ENCODE measurements around the gene NOX4. TPM values are rescaled to one million over a fixed set of nuclear protein-coding genes. Genes with fewer than 3 reads are reported as not detected.
"Not testable (repeated sequence)": the region's sequence is repeated elsewhere in the genome, so short reads cannot be mapped to it uniquely, and the experiment has no call there.

The NOX4 gene
- total RNA-seq, 1 donor from 2014 or later, result 16.8 TPM

DNA sequence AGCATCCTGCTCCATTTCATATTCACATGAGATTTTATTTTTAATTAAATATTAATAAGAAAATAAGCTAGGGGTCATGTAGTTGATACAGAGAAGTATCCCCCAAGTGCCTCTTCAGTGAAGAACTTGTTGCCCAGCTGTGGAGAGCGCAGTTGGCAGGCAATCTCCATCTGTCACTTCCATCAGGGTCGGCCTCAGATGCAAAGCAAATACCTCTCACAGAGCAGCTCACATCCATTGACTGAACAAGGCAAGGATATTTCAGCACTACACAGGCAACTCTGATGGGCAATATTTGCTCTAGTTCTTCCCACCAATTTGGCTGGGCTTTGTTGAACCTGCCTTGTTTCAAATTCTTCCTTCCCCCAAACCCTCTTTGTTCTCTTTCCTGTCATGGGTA is 129.4 kb downstream of the NOX4 start:
- H3K27me3 ChIP-seq (ENCODE audit: control insufficient read depth, insufficient read depth, low read length), result no peaks in the 10 kb centered on the region

GRCh38 chr11:89359208-89359607 is 132.0 kb downstream of the NOX4 start:
- not testable (repeated sequence) for H3K36me3 ChIP-seq (ENCODE audit: control insufficient read depth, insufficient read depth, low read length); DNase-seq (ENCODE audit: low read depth); H3K4me3 ChIP-seq (ENCODE audit: low read depth, low read length); H3K27me3 ChIP-seq (ENCODE audit: control insufficient read depth, insufficient read depth, low read length)

More for the DNA sequence above, 129.4 kb downstream of the NOX4 start:
- Histone ChIP-seq H3K36me3 (ENCODE audit: control insufficient read depth, insufficient read depth, low read length) (no peaks in the 10 kb centered on the region), H3K4me3 (ENCODE audit: low read depth, low read length) (no peak overlapping the region)
- no peak for DNase-seq (ENCODE audit: low read depth)
- TF ChIP-seq, protein P1, sequence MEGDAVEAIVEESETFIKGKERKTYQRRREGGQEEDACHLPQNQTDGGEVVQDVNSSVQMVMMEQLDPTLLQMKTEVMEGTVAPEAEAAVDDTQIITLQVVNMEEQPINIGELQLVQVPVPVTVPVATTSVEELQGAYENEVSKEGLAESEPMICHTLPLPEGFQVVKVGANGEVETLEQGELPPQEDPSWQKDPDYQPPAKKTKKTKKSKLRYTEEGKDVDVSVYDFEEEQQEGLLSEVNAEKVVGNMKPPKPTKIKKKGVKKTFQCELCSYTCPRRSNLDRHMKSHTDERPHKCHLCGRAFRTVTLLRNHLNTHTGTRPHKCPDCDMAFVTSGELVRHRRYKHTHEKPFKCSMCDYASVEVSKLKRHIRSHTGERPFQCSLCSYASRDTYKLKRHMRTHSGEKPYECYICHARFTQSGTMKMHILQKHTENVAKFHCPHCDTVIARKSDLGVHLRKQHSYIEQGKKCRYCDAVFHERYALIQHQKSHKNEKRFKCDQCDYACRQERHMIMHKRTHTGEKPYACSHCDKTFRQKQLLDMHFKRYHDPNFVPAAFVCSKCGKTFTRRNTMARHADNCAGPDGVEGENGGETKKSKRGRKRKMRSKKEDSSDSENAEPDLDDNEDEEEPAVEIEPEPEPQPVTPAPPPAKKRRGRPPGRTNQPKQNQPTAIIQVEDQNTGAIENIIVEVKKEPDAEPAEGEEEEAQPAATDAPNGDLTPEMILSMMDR (IDR thresholded peaks at IDR 0.05; ENCODE audit: insufficient read depth, low read length, poor library complexity, severe bottlenecking), result no peak

DNA sequence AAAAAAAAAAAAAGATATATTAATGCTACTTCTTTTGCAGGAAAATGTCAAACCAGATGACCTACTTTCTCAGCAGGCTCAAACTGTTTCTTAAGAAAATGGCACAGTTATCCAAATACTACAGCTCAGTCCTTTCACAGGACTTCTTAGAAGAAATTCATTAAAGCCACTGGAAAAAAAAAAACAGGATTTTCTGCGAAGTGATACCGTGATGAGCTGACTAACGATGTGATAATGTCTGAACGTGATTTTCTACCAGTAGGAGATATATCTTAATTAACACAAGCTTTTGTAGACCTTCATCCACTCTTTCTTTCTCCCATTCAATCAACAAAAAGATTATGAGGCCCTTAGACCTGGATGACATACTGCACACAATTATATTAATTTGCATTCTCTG is 132.4 kb downstream of the NOX4 start:
- no peaks in the 10 kb centered on the region for H3K27me3 ChIP-seq (ENCODE audit: control insufficient read depth, insufficient read depth, low read length)
- TF ChIP-seq, protein P1 (IDR thresholded peaks at IDR 0.05; ENCODE audit: insufficient read depth, low read length, poor library complexity, severe bottlenecking), result no peak
- DNase-seq (ENCODE audit: low read depth), result no peak
- H3K4me3 ChIP-seq (ENCODE audit: low read depth, low read length), result no peak overlapping the region
- no peaks in the 10 kb centered on the region for H3K36me3 ChIP-seq (ENCODE audit: control insufficient read depth, insufficient read depth, low read length)

DNA sequence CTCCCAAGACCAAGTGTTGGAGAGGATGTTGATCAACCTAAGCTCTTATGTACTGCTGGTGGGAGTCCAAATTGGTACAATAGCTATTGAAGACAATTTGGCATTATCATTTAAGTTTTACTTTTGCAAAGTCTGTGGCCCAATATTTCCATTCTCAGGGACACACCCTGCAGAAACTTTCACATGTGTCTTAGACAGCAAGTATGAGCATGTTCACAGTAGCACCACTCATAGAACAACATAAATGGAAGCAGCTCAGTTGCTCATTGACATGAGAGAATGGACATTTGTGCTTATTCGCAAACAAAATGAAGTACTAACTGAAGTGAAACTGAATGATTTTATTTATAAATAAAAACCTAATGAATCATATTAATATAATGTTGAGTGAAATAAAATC is 135.5 kb downstream of the NOX4 start:
- Histone ChIP-seq H3K27me3 (ENCODE audit: control insufficient read depth, insufficient read depth, low read length) (no peaks in the 10 kb centered on the region), H3K36me3 (ENCODE audit: control insufficient read depth, insufficient read depth, low read length) (no peaks in the 10 kb centered on the region), H3K4me3 (ENCODE audit: low read depth, low read length) (no peak overlapping the region)
- TF ChIP-seq, protein P1 (IDR thresholded peaks at IDR 0.05; ENCODE audit: insufficient read depth, low read length, poor library complexity, severe bottlenecking), result no peak
- DNase-seq (ENCODE audit: low read depth), result no peak

- not testable (repeated sequence) for H3K36me3 ChIP-seq (ENCODE audit: control insufficient read depth, insufficient read depth, low read length); H3K4me3 ChIP-seq (ENCODE audit: low read depth, low read length); H3K27me3 ChIP-seq (ENCODE audit: control insufficient read depth, insufficient read depth, low read length); DNase-seq (ENCODE audit: low read depth)
Observed at GRCh38 chr11:89354513-89354912, 136.7 kb downstream of the NOX4 start.

- TF ChIP-seq, protein P1 (IDR thresholded peaks at IDR 0.05; ENCODE audit: insufficient read depth, low read length, poor library complexity, severe bottlenecking), result no peak
- Histone ChIP-seq H3K4me3 (ENCODE audit: low read depth, low read length) (no peak overlapping the region), H3K36me3 (ENCODE audit: control insufficient read depth, insufficient read depth, low read length) (no peaks in the 10 kb centered on the region), H3K27me3 (ENCODE audit: control insufficient read depth, insufficient read depth, low read length) (no peaks in the 10 kb centered on the region)
- no peak for DNase-seq (ENCODE audit: low read depth)
Observed at GRCh38 chr11:89347071-89347470, 144.1 kb downstream of the NOX4 start.

DNA sequence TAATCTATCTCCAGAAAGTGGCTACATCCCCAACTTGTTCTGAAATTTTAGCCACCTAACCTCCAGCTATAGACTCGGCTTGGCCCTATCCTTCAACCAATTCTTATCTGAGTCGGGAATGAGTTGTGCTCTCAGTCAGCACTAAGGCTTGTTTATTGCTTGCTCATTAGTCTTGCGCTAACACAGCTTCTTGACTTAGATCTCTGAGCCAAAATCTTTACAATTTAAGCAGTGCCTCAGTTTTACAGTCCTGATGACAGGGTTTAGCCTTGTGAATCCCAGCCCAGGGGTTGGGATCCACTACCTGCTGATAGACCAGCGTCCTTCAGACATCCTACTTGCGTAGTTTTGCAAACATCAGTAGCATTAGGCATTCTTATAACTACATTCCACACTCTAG is 144.6 kb downstream of the NOX4 start:
- Histone ChIP-seq H3K27me3 (ENCODE audit: control insufficient read depth, insufficient read depth, low read length) (no peaks in the 10 kb centered on the region), H3K36me3 (ENCODE audit: control insufficient read depth, insufficient read depth, low read length) (no peaks in the 10 kb centered on the region), H3K4me3 (ENCODE audit: low read depth, low read length) (no peak overlapping the region)
- DNase-seq (ENCODE audit: low read depth), result no peak
- TF ChIP-seq, protein P1 (IDR thresholded peaks at IDR 0.05; ENCODE audit: insufficient read depth, low read length, poor library complexity, severe bottlenecking), result no peak

DNA sequence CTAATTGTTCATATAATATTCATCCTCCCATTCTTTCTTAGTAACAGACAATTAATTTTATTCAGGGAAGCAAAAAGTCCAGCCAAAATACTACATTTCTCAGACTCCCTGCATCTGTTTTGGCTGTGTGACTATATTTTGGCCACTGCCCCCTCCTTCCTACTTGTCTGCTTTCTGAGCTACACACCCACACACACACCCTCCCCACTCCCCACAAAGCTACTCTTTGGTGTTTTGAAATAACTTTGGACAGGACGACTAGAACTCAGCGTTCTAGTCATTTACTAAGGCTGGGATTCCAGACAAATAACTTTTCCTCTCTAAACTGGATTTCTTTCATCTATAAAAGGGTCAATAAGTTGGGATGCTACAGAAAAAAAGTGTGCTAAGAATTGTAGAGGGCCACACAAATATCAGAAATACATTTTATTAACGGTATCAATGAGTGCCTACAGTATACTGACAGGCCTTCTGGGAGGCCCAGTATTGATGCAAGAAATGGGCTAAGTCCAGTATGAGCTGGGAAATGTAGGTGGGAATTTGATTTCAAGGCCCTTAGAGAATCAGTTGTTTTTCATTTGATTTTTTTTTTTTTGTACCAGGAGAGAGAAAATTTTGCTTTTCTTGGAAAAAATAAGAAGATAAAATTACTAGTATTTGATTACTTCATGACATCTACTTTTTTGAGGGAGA is 148.1 kb downstream of the NOX4 start:
- DNase-seq (ENCODE audit: low read depth); H3K27me3 ChIP-seq (ENCODE audit: control insufficient read depth, insufficient read depth, low read length); H3K36me3 ChIP-seq (ENCODE audit: control insufficient read depth, insufficient read depth, low read length); H3K4me3 ChIP-seq (ENCODE audit: low read depth, low read length): not testable (repeated sequence)

GRCh38 chr11:89340450-89340849 is 150.7 kb downstream of the NOX4 start:
- not testable (repeated sequence) for H3K27me3 ChIP-seq (ENCODE audit: control insufficient read depth, insufficient read depth, low read length); H3K4me3 ChIP-seq (ENCODE audit: low read depth, low read length); DNase-seq (ENCODE audit: low read depth); H3K36me3 ChIP-seq (ENCODE audit: control insufficient read depth, insufficient read depth, low read length)

- not testable (repeated sequence) for H3K27me3 ChIP-seq (ENCODE audit: control insufficient read depth, insufficient read depth, low read length)
Observed at GRCh38 chr11:89338073-89338472, 153.1 kb downstream of the NOX4 start.

More at GRCh38 chr11:89338073-89338472, 153.1 kb downstream of the NOX4 start:
- not testable (repeated sequence) for H3K36me3 ChIP-seq (ENCODE audit: control insufficient read depth, insufficient read depth, low read length); H3K4me3 ChIP-seq (ENCODE audit: low read depth, low read length); DNase-seq (ENCODE audit: low read depth)
